Tibial nerve (tissue), 4 donors: ENCODE results near the gene EDN3. TPM values are rescaled to one million over a fixed set of nuclear protein-coding genes. Genes with fewer than 3 reads are reported as not detected.

ENCODE experiments used
- DNase-seq, 2 donors: peaks; one replicate each; pipeline ENCODE4 v3.0.0-alpha.2; 2019; ENCODE audit warnings: low spot score in 2 of 2
- H3K27ac ChIP-seq, 4 donors: fragments of 200-600 bp; sonication (generic) in 3 of 4; one replicate each; pipeline ENCODE4 v1.5.1; 2017 to 2019; ENCODE audit warnings: mild to moderate bottlenecking in 1 of 4
- H3K27me3 ChIP-seq, 2 donors: fragments of 200-600 bp; sonication (generic) in 1 of 2; one replicate each; pipeline versions ENCODE4 v1.5.1 to v1.6.0; 2017 to 2019
- H3K36me3 ChIP-seq, 3 donors: fragments of 200-600 bp; sonication (generic); one replicate each; pipeline ENCODE4 v1.5.1; 2018 to 2019
- H3K4me1 ChIP-seq, 4 donors: fragments of 200-600 bp; sonication (generic) in 3 of 4; one replicate each; pipeline ENCODE4 v1.5.1; 2017 to 2019
- H3K4me3 ChIP-seq, 4 donors: fragments of 200-600 bp; sonication (generic) in 3 of 4; one replicate each; pipeline ENCODE4 v1.5.1; 2017 to 2019; ENCODE audit warnings: mild to moderate bottlenecking in 1 of 4, moderate library complexity in 1 of 4
- H3K9me3 ChIP-seq, 4 donors: fragments of 200-600 bp; sonication (generic) in 3 of 4; one replicate each; pipeline ENCODE4 v1.5.1; 2017 to 2019
- CTCF ChIP-seq, 5 experiments: fragments of 200-600 bp in 3 of 5; fragments of 450-650 bp in 2 of 5; sonication (generic) in 3 of 5; IDR thresholded peaks; one replicate each; pipeline ENCODE4 v1.5.1; 2016 to 2019; ENCODE audit warnings: antibody characterized with exemption in 5 of 5, mild to moderate bottlenecking in 3 of 5, moderate library complexity in 2 of 5
- EP300 ChIP-seq, 2 donors: sonication (generic); formaldehyde crosslinking; IDR thresholded peaks; one replicate each; pipeline ENCODE4 v1.6.1; 2017; ENCODE audit warnings: antibody characterized with exemption in 2 of 2, mild to moderate bottlenecking in 1 of 2
- POLR2A ChIP-seq, 2 donors: fragments of 450-650 bp; IDR thresholded peaks; one replicate each; pipeline ENCODE4 v1.6.1; 2017; ENCODE audit warnings: antibody characterized with exemption in 2 of 2, mild to moderate bottlenecking in 2 of 2, moderate library complexity in 2 of 2
- WGBS, 2 donors: methylation state at CpG; one replicate each; pipeline ENCODE4 v1.1.5; 2018; 5-methylcytosine and 5-hydroxymethylcytosine counted together
- total RNA-seq, 4 donors: library from RNA; depleted of rRNA; stranded (reverse); fragments of >200 nt; gene quantifications; one replicate each; pipeline ENCODE4 v1.1.0, GENCODE V29; 2016

EDN3 gene
- total RNA-seq, 4 donors from 2014 or later: 2.9 TPM; not detected in 3

GRCh38 chr20:59328071-59328470, 27.7 kb downstream of the EDN3 start:
- no peaks in the 10 kb centered on the region for H3K36me3 ChIP-seq
- H3K9me3 ChIP-seq: no peaks in the 10 kb centered on the region
- TF ChIP-seq CTCF (IDR thresholded peaks at IDR 0.05): no peak
- no peak for TF ChIP-seq POLR2A (IDR thresholded peaks at IDR 0.05)
- no peak for TF ChIP-seq EP300 (IDR thresholded peaks at IDR 0.05)
- no peak overlapping the region for H3K4me3 ChIP-seq
- H3K4me1 ChIP-seq: no peaks in the 10 kb centered on the region
- no peaks in the 10 kb centered on the region for H3K27me3 ChIP-seq
- no peak overlapping the region for H3K27ac ChIP-seq
- WGBS, 2 donors: 86 to 88% methylated on average over 4 of the region's 4 CpGs
- no peak for DNase-seq

GRCh38 chr20:59331721-59332329, 31.4 kb downstream of the EDN3 start:
- TF ChIP-seq POLR2A (IDR thresholded peaks at IDR 0.05): no peak
- TF ChIP-seq EP300 (IDR thresholded peaks at IDR 0.05): no peak
- TF ChIP-seq CTCF (IDR thresholded peaks at IDR 0.05): no peak
- no peak overlapping the region for H3K4me3 ChIP-seq
- no peak for DNase-seq
- no peak overlapping the region for H3K27ac ChIP-seq
- H3K4me1 ChIP-seq: no peaks in the 10 kb centered on the region
- no peaks in the 10 kb centered on the region for H3K9me3 ChIP-seq
- WGBS, 2 donors: 65 to 69% methylated on average over 12 of the region's 12 CpGs
- H3K27me3 ChIP-seq: no peaks in the 10 kb centered on the region
- H3K36me3 ChIP-seq: no peaks in the 10 kb centered on the region

GRCh38 chr20:59333260-59333845, 32.9 kb downstream of the EDN3 start:
- Histone ChIP-seq H3K9me3 (no peaks in the 10 kb centered on the region), H3K27me3 (no peaks in the 10 kb centered on the region), H3K27ac (no peak overlapping the region), H3K4me1 (no peaks in the 10 kb centered on the region), H3K4me3 (no peak overlapping the region), H3K36me3 (no peaks in the 10 kb centered on the region)
- no peak for TF ChIP-seq POLR2A (IDR thresholded peaks at IDR 0.05)
- no peak for TF ChIP-seq CTCF (IDR thresholded peaks at IDR 0.05)
- TF ChIP-seq EP300 (IDR thresholded peaks at IDR 0.05): no peak
- no peak for DNase-seq
- 82 to 84% methylated on average over 6 of the region's 6 CpGs for WGBS, 2 donors

GRCh38 chr20:59333951-59334350, 33.5 kb downstream of the EDN3 start:
- 81 to 82% methylated on average over 9 of the region's 9 CpGs for WGBS, 2 donors

More at GRCh38 chr20:59333951-59334350, 33.5 kb downstream of the EDN3 start:
- no peaks in the 10 kb centered on the region for H3K36me3 ChIP-seq
- TF ChIP-seq CTCF (IDR thresholded peaks at IDR 0.05) (no peak), POLR2A (IDR thresholded peaks at IDR 0.05) (no peak)
- no peaks in the 10 kb centered on the region for H3K9me3 ChIP-seq
- H3K4me3 ChIP-seq: no peak overlapping the region
- no peak overlapping the region for H3K27ac ChIP-seq
- no peaks in the 10 kb centered on the region for H3K27me3 ChIP-seq
- no peaks in the 10 kb centered on the region for H3K4me1 ChIP-seq
- no peak for DNase-seq
